NCI-H2081 treated with DMSO at 0.1 percent for 48 hours (cell line): ENCODE results near the gene ZFYVE16.
"Not testable (repeated sequence)": the region's sequence is repeated elsewhere in the genome, so short reads cannot be mapped to it uniquely, and the experiment has no call there.

Source experiments
- DNase-seq: peaks from one replicate; lab custom pipeline; 2025; lab: John Stamatoyannopoulos, UW

The ZFYVE16 gene

GRCh38 chr5:80409367-80409966, 1.6 kb downstream of the ZFYVE16 start:
- no peak for DNase-seq

GRCh38 chr5:80411589-80412219, 3.8 kb downstream of the ZFYVE16 start:
- DNase-seq: no peak

DNA sequence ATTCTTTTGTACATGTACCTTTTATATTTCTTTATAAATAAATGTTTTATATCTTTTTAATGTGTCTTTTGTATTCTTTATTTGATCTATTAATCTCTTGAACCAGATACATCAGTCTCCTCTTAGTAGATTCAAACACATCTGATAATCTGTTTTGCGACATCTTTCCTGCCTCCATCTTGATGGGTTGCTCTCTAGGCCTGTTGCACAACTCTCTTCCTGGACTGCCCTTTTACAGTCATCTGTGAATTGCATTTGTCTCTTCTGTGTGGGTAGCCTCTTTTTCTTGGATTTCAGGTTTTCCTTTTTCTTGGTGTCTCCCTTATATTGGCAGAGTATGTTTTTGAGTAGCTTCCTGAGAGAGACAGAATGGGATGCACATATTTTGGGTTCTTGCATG, 6.2 kb downstream of the ZFYVE16 start:
- no peak for DNase-seq

- no peak for DNase-seq
These were observed 10.1 kb downstream of the ZFYVE16 start for GRCh38 chr5:80417973-80418372.

DNA sequence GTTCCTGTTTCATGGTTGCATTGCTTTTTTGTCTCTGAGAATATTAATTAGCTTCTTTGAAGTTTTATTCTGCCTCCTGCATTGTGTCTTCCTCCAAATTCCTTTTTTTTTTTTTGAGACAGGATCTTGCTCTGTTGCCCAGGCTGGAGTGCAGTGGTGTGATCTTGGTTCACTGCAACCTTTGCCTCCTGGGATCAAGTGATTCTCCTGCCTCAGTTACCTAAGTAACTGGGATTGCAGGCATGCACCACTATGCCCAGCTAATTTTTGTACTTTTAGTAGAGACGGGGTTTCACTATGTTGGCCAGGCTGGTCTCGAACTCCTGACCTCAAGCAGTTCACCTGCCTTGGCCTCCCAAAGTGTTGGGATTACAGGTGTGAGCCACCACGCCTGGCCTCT, 16.5 kb downstream of the ZFYVE16 start:
- not testable (repeated sequence) for DNase-seq

DNA sequence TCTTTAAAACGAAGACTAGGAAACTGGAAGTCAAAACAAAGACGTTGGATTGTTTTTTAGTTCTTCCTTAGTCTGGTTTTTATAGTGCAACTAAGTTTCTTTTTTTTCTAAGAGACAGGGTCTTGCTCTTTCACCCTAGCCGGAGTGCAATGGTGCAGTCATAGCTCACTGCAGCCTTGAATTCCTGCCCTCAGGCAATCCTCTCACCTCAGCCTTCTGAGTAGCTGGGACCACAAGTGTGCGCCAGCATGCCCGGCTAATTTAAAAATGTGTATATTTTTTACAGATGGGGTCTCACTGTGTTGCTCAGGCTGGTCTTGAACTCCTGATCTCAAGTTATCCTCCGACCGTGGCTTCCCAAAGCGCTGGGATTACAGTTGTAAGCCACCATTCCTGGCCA, 27.6 kb downstream of the ZFYVE16 start:
- DNase-seq: no peak

DNA sequence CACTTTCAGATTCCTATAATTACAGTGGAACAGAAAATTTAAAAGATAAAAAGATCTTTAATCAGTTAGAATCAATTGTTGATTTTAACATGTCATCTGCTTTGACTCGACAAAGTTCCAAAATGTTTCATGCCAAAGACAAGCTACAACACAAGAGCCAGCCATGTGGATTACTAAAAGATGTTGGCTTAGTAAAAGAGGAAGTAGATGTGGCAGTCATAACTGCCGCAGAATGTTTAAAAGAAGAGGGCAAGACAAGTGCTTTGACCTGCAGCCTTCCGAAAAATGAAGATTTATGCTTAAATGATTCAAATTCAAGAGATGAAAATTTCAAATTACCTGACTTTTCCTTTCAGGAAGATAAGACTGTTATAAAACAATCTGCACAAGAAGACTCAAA, 29.5 kb downstream of the ZFYVE16 start:
- no peak for DNase-seq

DNA sequence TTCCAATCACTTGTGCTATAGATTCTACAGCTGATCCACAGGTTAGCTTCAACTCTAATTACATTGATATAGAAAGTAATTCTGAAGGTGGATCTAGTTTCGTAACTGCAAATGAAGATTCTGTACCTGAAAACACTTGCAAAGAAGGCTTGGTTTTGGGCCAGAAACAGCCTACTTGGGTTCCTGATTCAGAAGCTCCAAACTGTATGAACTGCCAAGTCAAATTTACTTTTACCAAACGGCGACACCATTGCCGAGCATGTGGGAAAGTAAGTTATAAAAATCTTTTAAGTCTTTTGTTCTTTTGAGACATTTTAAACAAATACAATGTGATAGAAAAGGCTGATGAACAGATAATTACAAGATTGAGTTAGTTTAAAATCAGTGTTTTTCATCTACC, 30.9 kb downstream of the ZFYVE16 start:
- no peak for DNase-seq

GRCh38 chr5:80439213-80439612, 31.3 kb downstream of the ZFYVE16 start:
- DNase-seq: no peak

- DNase-seq: no peak
These were observed 34.9 kb downstream of the ZFYVE16 start for GRCh38 chr5:80442742-80443141.

DNA sequence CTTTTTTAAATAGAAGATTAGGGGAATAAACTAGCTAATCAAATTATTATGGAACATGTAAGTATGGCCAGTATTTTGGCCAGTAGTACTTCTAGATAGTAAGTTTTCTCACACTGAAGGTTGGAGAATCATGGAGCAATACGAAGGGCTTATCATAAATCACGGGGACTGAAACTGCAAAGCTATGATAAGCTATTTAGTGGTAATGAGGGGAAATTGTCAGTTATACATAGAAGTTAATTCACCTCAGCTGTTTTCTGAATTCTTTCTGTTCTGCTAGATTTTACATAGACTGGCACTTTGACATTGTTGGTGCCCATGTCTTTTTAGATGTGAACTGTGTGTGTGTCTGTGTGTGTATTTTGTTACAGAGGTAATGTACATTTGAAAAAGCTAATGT, 45.5 kb downstream of the ZFYVE16 start:
- no peak for DNase-seq

DNA sequence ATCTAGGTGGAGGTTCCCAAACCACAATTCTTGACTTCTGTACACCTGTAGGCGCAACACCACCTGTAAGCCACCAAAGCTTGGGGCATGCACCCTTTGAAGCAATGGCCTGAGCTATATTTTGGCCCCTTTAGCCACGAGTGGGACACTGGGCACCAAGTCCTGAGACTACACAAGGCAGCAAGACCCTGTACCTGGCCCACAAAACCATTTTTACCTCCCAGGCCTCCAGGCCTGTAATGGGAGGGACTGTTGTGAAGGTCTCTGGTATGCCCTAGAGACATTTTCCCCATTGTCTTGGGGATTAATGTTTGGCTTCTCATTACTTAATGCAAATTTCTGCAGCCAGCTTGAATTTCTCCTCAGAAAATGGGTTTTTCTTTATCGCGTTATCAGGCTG, 55.4 kb downstream of the ZFYVE16 start:
- DNase-seq: no peak

- no peak for DNase-seq
These were observed 59.0 kb downstream of the ZFYVE16 start for GRCh38 chr5:80466669-80467485.

GRCh38 chr5:80468131-80468530, 60.3 kb downstream of the ZFYVE16 start:
- DNase-seq: no peak

- DNase-seq: not testable (repeated sequence)
These were observed 62.8 kb downstream of the ZFYVE16 start for GRCh38 chr5:80470631-80471030.

GRCh38 chr5:80474929-80475328, 67.1 kb downstream of the ZFYVE16 start:
- DNase-seq: no peak

- no peak for DNase-seq
These were observed 71.8 kb downstream of the ZFYVE16 start for GRCh38 chr5:80479713-80480112.

- DNase-seq: no peak
These were observed 72.5 kb downstream of the ZFYVE16 start for GRCh38 chr5:80480354-80480753.

- no peak for DNase-seq
These were observed 73.4 kb downstream of the ZFYVE16 start for GRCh38 chr5:80481019-80481893.

DNA sequence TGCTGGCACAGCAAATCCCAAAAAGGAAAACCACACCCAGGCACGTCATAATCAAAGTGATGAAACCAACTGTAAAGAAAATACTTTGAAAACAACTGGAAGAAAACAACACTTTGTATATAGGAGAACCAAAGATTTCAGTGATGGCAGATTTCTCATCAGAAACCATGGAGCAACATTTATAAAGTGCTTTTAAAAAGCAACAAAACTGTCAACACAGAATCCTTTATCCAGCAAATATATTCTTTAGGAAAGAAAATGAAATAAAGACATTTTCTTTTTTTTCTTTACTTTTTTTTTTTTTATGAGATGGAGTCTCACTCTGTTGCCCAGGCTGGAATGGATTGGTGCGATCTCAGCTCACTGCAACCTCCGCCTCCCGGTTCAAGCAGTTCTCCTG, 74.7 kb downstream of the ZFYVE16 start:
- no peak for DNase-seq

GRCh38 chr5:80483636-80484232, 75.9 kb downstream of the ZFYVE16 start:
- DNase-seq: no peak

DNA sequence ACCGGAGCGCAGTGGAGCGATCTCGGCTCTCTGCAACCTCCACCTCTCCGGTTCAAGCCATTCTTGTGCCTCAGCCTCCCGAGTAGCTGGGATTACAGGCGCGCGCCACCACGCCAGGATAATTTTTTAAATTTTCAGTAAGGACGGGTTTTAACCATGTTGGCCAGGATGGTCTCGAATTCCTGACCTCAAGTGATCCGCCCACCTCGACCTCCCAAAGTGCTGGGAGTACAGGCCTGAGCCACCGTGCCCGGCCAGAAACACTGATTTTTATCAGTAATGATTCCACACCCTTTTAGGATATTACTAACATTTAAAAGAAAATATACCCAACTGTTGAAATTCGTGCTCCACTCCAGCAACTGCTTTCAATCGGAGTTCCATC, 79.6 kb downstream of the ZFYVE16 start:
- no peak for DNase-seq
